Stimulated activated CD8-positive, alpha-beta memory T cell treated with anti-CD3 and anti-CD28 coated beads, Interleukin-12 subunit alpha, Interleukin-12 subunit beta, amount 100 ng/mL, for 24 hours (primary cell): ENCODE results near the gene CC2D2A.

Experiments used
- DNase-seq: peaks from one replicate; pipeline ENCODE4 v3.0.0-alpha.2; 2020; ENCODE audit errors: extremely low read depth

Gene CC2D2A

GRCh38 chr4:15469402-15470127, at the start of gene CC2D2A:
Gene CC2D2A (plus strand): TSS chr4:15469882. CDS start chr4:15475933, 6,051 bp downstream.
- DNase-seq: no peak

DNA sequence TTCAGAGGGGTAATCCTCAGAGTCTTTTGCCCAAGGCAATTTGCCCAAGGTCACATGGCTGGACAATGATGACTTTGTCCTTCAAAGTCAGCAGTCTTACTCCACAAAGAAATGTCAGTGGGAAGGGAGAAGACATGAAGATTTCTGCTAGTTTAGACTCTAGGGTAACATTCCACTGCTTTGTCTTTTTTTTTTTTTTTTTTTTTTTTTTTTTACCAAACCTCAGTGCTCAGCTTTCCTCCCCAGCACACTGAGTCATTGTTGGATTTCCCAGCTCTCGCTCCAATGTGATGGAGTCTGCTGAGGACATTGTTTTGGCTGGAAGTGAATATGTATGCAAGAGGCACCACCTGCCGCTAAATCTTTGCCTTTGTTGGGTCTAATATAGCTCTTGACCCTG, 49.0 kb upstream of the CC2D2A start:
- no peak for DNase-seq

DNA sequence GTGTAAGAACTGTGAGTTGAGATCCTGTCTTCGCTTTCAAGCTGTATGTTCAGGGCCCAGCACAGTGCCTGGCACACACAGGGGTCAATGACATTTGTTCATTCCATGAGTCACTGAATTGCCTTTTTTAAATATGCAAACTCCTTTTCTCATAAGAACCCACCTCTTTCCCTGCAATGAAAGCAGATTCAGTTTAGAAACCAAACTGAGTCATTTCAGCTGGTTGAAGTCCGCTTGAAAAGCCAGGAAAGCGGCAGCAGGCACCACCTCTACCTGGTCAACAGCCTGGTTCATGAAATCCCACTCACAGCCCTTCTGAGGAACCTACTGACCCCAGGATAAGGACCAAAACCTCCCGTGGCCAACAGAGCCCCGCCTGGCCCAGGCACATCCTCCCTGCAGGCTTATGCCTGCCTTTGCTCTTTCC, 46.4 kb upstream of the CC2D2A start:
- no peak for DNase-seq

DNA sequence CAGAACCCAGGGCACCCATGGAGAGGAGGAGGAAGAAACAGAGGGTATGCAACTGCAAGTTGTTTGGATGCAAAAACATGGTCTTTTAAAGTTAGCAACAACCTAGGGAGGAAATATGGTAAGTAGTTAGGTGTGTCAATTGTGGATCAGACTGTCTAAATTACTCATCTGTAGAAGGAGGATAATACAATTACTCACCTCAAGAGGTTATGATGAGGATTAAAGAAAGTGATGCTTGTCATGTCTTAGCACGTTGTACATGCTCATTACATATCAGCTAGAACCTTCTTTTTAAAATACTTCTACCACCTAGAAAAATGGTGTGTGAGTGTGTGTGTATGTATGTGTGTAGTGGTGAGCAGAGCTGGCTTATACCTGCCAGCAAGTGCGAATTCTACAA, 44.2 kb upstream of the CC2D2A start:
- no peak for DNase-seq

DNA sequence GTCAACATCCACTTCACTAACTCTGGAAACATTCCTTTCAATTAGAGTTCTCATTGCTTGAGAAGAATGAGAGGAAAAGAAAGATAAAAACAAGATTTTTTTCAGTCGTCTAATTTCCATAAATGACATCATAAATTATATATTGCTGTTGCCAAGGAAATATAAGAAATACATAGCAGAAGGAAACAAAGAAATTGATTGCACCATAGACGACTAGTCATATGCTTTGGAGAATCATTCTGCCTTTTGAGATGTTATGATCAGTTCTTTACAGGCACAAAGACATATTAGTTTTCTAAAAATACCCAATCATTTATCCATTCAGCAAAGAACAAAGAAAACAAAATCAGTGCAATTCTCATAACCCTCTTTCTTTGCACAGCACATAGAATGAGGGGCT, 42.5 kb upstream of the CC2D2A start:
- no peak for DNase-seq

- no peak for DNase-seq
Measured at GRCh38 chr4:15427701-15428100, 42.0 kb upstream of the CC2D2A start, which contains the start of gene C1QTNF7. Gene C1QTNF7 (plus strand): TSS chr4:15428033. CDS start chr4:15435744, 7,711 bp downstream.

GRCh38 chr4:15428611-15429010, 41.1 kb upstream of the CC2D2A start:
- DNase-seq: no peak

- no peak for DNase-seq
Measured at GRCh38 chr4:15434091-15434490, 35.6 kb upstream of the CC2D2A start.

- DNase-seq: no peak
Measured at GRCh38 chr4:15434676-15435075, 35.0 kb upstream of the CC2D2A start.

DNA sequence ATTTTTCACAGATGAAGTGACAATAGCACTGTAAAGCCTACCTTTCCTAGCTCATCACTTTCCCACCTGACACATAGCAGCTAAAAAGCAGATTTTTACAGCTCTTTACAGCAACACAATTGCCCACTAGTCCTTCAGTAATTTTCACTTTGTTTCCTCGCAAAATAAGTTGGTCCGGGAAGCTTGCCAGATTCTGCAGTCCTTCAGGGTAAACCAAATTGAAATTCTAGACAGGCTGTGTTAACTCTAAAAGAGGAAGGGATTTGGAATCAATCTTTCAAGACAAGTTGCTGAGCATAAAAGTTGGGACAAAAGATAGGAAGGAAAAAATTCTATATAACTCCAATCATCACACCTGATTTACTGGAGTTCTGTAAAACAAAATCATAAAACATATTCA, 33.2 kb upstream of the CC2D2A start:
- DNase-seq: no peak

GRCh38 chr4:15438939-15439524, 30.6 kb upstream of the CC2D2A start:
- DNase-seq: no peak

GRCh38 chr4:15443371-15444160, 26.1 kb upstream of the CC2D2A start:
- DNase-seq: no peak

DNA sequence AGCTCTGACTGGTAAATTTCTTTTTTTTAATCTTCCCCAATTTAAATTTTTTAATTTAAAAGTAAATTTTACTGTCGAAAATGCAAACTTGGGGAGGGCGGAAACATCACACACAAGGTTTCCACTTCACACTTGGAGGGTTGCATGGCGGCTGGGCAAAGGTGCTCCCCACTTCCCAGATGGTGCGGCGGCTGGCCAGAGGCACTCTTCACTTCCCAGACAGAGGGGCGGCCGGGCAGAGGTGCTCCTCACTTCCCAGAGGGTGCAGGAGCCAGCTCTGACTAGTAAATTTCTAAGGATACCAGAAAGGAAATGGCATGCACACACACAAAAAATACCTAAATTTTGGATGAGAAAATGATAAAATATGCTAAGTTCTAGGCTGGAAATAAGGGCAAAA, 25.4 kb upstream of the CC2D2A start:
- no peak for DNase-seq

DNA sequence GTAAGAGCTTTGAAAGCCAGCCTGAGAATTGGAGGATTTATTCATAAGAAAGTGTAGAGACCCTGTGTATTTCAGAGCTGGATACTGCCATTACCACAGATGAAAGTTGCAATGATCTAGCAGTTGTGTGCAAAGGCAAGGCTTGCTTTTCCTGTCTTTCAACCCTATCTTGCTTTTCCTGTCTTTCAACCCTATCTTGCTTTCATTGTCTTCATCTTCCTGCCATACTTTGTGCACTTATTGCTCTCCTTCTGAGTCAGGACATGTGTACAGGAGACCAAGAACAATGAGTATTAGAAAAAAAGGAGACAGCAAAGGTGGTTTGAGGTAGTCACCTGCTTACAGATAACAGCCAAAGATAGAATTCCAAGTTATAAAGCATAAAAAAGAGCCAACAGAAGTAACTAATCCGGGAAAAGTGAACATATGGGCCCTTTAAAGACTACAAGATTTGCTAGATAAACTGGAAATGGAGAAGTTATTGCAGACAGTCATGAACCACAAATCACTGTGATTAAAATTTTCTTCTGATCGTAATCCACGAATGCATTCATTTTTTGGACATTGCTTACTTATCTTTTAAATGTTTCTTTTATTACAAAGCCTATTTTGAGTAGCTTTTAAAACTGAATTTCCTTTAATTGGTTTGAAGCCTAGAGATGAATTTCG, 24.7 kb upstream of the CC2D2A start:
- DNase-seq: no peak

- no peak for DNase-seq
Measured at GRCh38 chr4:15451181-15451865, 18.4 kb upstream of the CC2D2A start.

GRCh38 chr4:15451866-15452765, 17.6 kb upstream of the CC2D2A start:
- DNase-seq: no peak

GRCh38 chr4:15455290-15455689, 14.4 kb upstream of the CC2D2A start:
- no peak for DNase-seq

GRCh38 chr4:15457406-15458201, 12.1 kb upstream of the CC2D2A start:
- no peak for DNase-seq

DNA sequence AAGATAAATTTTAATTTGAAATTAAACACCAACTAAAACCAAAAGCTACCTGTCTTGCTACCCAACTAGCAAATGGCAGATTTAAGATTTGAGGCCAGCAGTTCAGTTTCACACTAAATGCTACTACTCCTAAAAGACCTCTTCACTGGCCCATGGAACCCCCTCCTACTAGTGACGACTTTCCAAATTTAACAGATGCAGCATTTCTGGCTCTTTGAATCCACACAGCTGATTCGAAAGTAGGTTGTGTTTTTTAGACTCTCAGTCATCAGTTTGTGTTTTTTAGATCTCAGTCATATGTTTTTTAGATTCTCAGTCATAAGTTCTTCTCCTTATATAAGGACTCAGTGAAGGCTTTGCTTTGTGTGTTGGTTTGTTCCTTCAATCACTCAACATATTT, 11.1 kb upstream of the CC2D2A start:
- no peak for DNase-seq

DNA sequence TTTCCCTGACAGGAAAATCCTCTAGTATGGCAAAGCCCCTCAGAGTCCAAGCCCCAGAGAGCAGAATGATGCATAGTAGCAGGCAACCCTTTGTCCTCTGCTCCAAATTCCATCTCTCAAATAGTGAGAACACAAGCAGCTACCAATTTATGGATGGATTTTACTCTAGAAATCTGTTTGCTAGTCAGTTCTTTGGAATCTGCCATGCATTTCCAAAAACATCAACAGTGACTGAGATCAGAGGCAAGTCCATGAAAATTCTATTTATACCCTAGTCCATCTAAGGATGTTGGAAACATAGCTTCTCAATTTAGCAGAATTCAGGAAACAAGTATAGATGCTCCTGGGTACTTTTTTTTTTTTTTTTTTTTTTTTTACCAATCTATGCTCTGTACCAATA, 10.0 kb upstream of the CC2D2A start:
- no peak for DNase-seq
